GM19351 (cell line): ENCODE results near the gene RGS6.

Experiments used
- ATAC-seq: cut with Tn5 transposase; IDR thresholded peaks from one replicate; pipeline ENCODE4 v1.9.1; 2021; ENCODE audit warnings: mild to moderate bottlenecking, moderate library complexity; ENCODE audit not compliant: unreplicated experiment

Gene RGS6

DNA sequence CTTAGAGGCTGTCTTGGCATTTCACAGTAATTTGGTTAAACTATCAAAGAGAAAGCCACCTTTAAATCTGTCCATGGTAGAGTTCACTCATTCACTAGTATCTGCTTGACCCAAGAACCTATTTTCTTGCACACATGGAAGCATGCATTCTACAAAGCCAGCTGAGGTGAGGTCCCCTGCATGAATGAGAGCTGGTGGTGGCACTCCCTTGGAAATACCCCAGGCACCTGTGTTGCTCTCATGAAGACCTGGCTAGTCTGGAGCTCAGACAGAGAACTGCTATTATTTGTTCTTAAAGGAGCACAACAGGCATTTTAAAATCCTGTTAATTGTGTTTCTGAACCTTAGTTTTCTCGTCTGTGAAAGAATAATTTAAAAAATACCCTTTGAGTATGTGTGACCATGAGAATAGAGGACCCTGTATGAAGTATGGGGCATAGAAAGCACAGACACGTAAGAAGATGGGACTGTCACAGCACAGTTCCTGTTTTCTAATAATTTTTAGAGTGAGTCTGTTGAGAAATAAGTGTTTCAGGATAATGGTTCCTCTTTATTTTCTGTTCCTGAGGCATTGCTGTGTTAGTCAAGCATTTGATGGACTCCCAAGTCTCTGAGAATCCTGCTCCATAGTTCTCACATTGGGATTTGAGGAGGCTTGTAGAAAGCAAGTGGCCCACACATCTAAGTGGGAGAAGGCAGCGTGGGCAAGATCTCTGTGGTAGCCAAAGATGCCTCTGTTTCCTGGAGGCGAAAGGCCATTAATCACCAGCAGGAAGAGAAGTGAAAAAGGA, 10.9 kb downstream of the RGS6 start:
- peak; percentile 75 for ATAC-seq

DNA sequence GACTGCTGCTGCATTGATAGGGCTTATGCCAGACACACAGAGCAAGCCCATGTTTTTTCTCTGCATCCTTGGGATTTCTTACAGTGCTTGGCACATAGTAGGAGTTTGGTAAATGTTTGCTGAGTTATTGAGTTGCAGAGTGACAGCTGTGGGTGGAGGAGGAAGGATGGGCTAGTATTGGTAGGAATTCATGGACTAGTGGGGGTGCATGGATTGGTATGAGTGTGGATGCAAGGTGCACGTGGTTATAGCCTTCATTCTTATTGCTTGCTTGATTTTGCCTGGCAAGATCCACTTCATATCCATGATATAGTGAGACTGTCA, 11.4 kb downstream of the RGS6 start:
- no peak for ATAC-seq

DNA sequence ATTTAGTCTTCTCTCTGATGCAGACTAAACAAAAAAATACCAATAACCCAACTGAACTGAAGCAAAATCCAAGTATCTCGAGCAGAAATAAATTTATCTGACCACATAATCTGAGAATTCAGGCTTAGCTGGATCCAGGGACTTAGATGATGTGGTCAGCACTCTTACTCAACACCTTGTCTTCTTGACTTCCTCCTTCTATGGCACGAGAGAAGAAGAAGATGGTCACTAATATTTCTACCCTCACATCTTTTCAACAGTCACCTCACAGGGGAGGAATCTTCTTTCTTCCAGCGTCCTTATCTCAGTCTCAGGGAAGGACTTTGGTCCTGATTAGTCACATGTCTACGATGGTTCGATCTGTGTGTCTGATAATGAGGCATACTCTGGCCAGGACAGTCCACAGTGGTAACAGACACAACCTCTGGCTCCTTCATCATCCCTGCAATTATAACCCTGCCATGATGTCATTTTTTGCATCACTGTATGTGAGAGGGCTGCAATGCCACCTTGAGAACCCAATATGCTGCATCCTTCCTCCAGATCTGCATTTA, 15.8 kb downstream of the RGS6 start:
- no peak for ATAC-seq

DNA sequence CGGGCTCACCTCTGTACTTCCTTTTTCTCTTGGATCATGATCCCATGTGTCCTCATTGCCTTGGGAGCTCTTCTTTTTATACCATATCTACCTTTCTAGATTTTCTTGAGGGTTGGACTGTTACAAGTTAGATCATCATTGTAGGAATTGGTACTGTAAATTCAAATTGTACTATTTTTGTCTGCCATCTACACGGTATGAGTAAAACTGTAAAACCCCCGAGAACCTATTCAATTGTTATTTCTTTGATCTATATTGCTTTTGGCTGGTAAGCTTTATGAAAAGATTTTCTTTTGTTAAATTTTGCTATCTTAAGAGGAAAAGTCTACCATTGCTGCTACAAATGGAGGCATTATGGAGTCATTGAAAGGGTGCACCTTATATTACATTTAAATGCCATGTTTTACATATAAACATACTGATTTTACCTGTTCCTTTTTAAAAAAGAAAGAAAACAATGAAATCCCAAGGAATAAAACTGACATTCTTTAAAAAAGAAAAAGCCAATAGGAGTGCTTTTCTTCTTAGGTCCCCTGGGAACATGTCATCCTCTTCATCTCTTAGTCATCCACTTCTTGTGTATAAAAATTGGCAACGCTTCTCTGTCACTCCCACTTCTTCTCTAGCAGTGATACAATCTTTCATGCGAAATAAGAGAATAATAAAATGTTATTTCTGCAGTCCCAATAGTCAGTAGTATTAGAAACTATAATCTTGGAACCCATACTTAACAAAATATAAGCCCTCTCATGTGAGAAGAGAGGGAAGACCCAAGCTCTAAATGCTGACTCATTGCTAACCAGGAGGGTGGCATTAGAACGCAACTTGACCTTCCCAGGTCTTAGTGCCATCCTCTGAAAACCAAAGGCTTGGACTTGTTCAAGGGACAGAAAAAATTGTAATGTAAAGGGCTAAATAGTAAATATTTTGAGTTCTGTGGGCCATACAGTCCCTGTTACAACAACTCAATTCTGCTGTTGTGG, 20.4 kb downstream of the RGS6 start:
- ATAC-seq = no peak

DNA sequence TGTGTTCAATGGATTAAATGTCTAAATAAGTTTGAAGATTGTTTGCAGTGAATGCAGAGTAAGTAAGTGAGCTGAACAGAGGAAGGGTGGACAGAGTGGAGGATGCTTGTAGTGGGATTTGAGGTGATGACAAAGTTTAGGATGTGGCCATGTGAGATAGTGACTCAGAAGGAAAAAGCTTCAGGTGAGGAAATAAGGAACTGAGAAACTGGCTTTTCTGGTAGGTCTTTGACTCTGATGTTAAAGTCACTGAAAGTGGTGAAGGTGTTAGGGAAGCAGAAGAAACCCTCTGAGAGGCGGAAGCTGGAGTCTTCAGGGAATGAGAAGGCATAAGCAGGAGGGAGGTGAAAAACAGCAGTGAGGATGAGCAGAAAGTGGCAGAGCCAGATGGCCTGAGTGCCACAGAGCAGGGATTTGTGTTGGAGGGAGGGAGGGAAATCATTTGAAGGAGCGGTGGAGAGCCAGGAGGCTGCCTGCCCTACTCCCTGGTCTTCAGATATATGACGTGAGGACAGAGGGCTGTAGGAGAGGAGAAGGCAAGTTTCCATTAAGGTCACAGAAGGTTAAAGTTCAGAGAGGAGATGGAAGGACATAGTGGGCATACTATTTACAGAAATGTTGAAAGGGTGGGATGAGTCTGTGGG, 24.8 kb downstream of the RGS6 start:
- ATAC-seq = peak; percentile 88

DNA sequence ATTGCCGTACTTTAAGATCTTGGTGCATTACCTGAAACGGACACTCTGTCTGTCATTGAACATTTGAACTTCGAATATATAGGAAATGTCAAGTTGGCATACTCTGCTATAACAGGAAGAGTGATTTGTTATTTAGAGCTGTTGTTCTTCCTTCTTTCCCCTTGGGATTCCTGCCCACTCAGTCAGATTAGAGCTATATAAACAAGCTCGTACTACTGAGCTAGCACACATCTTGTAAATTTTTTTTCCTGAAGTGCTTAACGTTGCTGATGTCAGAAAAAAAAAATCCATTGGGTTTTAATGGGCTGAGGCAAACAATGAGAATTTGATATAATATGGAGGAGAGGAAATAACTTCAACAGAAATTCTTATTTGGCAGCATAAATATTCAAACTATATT, 26.8 kb downstream of the RGS6 start:
- ATAC-seq = no peak

DNA sequence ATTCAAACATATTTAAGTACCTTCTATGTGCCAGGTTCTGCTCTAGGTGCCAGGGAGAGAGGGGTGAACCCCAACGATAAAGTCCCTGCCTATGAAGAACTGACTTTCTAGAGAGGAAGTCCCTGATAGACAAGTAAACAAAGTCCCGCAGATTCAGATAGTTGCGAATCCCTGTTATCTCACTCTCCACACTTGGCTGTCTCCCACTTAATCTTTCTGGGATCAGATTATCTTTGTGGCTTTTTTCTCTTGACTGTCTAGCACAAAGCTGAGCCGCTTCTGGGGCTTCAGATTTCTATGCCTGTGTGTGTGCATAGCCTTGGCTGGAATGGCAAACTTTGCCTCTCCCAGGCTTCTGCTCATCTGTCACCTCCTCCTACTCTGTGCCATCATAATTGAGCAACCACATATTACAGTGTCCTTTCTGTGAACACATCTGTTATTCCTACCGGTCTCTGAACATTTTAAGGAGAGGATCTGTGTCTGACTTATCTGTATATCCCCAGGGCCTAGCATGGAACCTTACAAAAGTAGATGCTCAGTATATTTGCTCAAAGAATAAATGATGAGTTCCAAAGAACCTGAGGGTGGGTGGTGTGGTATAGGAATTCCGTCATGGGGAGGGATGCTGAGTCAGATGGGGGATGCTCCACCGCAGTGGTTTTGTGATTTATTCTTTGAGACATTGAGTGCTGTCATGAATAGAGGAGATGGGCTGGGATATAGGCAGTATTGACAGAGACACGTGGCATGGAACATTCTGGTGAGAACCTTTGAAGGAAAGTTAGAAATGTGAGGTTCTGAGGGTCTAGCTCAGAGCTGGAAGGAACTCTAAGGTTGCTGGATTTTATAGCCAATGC, 28.5 kb downstream of the RGS6 start:
- ATAC-seq = no peak

DNA sequence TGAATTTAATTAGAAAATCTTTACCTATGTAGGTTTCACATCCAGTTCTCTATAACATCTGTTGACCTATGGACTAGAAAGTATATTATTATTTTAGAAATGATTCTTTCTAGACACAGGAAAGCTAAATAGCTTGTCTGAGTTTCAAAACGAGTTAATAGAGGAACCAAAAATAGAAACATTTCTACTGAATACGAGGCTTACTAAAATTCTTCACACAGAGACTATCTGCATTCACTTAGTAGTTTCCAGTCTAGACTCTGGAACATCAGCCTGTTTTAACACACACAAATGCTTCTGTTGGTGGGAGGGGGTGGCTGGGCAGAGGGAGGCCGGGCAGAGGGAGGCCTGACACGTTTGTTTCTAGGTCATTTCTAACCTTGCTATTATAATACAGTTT, 29.7 kb downstream of the RGS6 start:
- no peak for ATAC-seq

DNA sequence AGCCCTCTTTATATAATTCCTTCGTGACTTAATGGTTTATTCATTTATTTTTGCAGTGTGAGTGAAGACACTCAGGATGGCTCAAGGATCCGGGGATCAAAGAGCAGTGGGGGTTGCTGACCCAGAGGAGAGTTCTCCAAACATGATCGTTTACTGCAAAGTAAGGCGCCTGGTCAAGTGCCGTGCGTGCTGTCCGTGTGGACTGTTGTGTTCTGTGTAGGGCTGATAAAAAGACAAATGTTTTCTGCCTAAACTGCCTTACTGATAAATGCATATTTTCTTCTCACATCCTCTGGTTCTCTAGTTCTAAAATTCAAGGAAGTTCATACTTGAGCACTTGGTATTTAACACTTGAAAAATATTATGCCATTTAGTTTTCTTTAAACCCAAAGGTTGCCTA, 32.5 kb downstream of the RGS6 start:
- no peak for ATAC-seq

DNA sequence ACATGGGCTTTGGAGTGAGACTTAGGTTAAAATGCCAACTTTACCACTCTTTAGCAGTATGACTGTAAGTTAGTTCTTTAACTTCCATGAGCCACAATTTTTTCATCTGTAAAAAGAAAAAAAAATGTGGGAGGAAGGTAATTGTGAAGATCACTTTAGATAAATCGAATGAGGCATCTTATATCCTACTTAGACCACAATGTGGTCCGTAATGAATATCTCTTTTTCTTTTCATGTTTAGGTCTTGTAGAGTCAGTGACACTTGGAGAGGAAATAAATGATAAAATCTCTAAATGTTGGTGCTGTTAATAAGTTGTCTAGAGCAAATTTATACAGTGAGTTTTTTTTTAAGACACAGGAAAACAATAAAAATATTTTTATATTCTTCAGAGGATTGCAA, 34.3 kb downstream of the RGS6 start:
- ATAC-seq = no peak

DNA sequence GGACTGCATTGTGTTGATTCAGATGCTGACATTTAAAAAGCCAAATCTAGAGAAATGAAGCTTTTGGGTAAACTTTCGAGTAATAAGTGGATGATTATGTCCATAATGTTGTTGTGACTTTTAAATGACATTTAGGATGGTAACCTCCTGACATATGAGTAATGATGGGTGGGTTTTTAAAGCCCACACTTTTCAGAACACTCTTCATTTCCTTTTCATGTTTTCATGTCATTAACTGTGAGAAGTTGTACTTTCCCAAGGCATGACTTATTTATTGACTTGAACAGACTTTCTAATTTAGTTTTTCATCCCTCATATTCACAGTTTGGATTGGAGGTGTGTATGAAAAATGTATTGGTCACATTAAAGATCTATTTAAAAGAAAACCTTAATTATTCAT, 35.5 kb downstream of the RGS6 start:
- no peak for ATAC-seq

DNA sequence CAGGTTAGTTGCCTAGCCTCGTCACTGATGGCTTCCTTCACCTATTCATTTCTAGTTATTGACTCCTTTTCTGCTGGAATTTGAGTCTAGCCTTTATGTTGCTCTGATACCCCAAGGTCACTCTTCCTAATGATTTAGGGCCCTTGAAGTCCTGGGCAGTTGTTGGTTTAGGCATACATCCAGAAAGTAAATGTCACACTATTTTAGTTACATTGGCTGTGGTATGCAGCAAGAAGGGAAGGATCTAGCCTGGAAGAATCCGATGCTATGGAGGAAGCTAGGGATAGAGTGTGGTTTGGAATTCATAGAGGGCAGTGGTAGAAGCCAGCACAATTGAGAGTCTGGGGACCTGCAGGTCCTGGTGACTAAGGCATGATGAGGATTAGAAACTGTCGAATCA, 38.0 kb downstream of the RGS6 start:
- ATAC-seq = no peak

DNA sequence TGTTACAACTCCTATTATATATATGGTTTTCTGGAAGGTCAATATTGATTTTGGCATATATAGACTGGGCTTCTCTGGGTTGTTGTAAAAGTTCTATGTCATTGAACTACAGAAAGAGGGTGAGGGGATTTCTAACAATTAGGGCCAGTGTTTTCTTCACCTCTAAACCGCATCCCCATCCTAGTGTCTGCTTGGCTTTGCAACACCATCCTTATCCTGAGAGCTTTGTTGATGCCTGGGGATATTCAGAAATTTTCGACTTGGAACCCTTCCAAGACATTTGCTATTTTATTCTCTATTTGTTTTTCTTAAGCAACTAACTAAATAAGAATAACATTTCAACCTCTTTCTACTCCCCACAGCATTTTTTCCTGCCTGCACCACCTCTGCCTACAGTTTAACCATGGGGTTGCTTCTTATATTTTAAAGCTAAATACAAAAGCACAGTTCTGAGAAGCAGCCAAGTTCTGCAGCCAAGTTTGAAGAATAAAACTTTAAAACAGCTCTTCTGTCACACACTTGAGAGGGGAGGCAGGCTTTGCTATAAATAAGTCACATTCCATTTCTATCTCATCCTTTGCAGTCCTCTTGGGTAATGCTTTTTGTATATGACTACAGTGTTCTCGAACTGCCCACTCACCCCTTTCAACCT, 53.4 kb downstream of the RGS6 start:
- no peak for ATAC-seq

DNA sequence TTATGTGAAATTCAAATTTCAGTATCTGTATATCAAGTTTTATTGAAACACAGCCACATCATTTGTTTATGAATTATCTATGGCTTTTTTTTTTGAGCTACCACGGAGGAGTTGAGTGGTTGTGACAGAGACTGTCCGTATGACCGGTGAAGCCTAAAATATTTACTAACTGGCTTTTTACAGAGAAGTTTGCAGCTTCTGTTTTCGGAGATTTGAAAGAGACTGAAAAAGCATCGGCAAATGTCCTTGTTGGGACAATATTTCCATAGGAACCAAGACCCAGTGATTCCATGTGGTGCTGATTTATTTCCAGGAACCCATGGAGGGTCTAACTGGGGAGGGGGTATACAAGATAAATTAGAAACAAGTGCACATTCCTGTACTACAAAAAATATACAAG, 56.2 kb downstream of the RGS6 start:
- ATAC-seq = no peak

DNA sequence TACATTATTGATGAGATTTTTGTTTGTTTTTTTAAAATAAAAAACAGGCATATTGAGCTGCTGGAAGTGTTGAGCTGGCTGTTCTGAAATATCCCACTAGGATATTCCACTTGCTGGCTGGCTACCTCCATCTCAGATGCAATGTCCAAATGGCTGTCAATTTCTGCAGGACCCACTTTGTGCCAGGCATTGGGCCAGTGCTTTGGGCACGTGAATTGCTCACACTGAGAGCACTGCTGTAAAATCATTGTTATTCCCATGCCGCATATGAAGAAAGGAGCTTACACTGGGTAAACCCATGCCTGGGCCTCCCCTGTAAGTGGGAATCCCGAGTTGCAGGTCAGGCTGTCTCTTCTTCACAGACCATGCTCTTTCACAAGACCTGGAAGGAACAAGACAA, 56.7 kb downstream of the RGS6 start:
- ATAC-seq = no peak

DNA sequence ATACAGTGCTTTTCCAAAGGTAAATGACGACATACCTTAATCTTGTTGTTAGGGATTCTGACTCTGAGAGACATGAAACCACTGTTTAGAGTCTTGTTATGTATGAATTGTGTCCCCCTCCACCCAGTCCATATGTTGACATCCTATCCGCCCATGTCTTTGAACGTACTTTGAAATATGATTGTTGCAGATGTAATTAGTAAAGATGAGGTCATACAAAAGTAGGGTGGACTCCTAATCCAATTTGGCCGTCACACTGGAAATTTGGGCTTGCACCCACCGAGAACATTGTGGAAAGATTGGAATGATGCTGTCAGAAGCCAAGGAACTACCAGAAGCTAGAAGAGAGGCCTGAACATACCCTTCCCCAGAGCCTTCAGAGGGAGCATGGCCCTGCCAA, 62.2 kb downstream of the RGS6 start:
- ATAC-seq = no peak

DNA sequence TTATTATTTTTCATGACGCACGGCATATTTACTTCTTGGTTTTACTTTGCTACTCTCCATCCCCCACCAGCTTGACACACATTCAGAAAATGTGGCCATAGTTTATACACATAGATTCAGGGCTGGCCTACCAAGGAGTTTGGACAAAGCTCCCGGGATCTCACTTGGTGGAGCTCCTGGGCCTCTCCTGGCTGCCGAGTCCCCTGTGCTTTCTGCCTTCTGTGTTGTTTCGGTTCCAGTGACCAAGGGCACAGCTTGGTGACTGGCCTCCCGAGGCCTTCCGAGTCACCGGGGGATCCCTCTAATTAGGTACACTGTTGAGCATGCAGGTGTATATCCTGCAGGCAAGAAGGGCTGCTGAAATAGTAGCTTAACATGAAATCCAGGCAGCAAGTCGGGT, 63.5 kb downstream of the RGS6 start:
- ATAC-seq = no peak

DNA sequence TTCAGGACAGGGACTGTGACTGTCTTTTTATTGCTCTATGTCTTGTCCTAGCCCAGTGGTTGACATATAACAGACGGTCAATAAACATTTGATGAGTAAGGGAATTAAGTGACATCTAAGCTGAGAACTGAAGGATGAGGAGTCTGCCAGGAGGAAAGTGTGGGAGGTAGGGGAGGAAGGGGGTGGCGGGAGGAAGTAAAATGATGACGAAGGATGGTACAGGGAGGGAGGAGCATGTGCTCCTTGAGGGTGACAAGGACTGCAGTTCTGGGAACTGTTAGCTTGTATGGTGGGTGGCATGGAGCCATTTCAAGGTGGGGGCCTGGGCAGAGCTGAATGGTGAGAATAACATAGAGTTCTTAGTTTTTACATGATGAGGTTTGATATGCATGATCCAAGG, 64.4 kb downstream of the RGS6 start:
- no peak for ATAC-seq

DNA sequence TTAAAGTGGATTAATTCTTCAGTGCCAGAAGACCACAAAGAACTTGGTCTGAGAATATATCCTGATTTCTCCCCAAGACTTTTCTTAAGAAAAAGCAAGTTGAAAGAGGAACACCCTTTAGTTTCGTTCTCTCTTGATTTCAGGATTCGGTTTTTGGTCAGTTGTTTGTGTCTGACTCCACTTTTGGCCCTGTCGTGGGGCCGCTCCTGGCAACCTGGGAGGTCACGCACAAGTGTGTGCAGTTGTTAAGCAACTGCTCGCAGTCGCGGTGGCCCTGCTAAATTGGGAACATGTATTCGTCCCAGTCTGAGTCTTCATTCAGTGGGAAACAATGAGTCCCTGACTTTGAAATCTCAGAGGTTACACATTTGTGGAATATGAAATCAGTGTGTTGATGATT, 68.7 kb downstream of the RGS6 start:
- ATAC-seq = no peak

DNA sequence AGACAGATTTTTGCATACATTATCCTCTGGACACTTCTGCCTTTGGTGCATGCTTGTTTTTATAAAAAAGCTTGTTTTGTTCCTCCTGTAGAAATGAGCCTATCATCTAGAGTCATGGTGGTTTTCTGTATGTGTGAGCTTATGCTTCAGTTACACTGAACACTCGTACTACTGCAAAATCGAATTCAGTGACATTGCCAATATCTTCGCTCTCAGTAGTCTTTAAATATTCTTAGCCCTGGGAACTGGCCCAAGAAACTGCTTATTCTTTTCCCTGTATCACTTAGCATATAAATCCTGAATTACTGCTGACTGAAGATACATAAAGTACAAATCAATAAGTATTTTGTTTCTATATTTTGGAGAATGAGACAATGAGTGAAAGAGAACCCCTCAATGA, 70.5 kb downstream of the RGS6 start:
- ATAC-seq = no peak
